Smooth muscle cell (in vitro differentiated cells): ENCODE measurements around the gene NR4A1. TPM values are rescaled to one million over a fixed set of nuclear protein-coding genes. Genes with fewer than 3 reads are reported as not detected.
A peak's percentile ranks its signal among the peaks of the same experiment; 100 is the strongest.

Source experiments
- DNase-seq: peaks from one replicate; lab custom pipeline; 2025; ENCODE audit not compliant: unreplicated experiment; lab: John Stamatoyannopoulos, UW
- H2AFZ ChIP-seq: fragments of 200-600 bp; sonication (generic); 2 replicates; pipeline ENCODE4 v1.6.0; 2016; ENCODE audit warnings: antibody characterized with exemption, low read depth, mild to moderate bottlenecking
- H3F3A ChIP-seq: fragments of 200-600 bp; sonication (generic); 2 replicates; pipeline ENCODE4 v1.6.0; 2017; ENCODE audit warnings: antibody characterized with exemption, low read depth
- H3K27ac ChIP-seq: fragments of 200-600 bp; sonication (generic); 2 replicates; pipeline ENCODE4 v1.5.1; 2016; ENCODE audit warnings: low read depth, mild to moderate bottlenecking
- H3K27me3 ChIP-seq: fragments of 200-600 bp; sonication (generic); 2 replicates; pipeline ENCODE4 v1.6.1; 2016; ENCODE audit warnings: low read depth, mild to moderate bottlenecking
- H3K36me3 ChIP-seq: fragments of 200-600 bp; sonication (generic); 2 replicates; pipeline ENCODE4 v1.5.1; 2016; ENCODE audit warnings: low read depth
- H3K4me1 ChIP-seq: fragments of 200-600 bp; sonication (generic); 2 replicates; pipeline ENCODE4 v1.5.1; 2016; ENCODE audit warnings: low read depth
- H3K4me2 ChIP-seq: fragments of 200-600 bp; sonication (generic); 2 replicates; pipeline ENCODE4 v1.6.0; 2016; ENCODE audit warnings: mild to moderate bottlenecking
- H3K4me3 ChIP-seq: fragments of 200-600 bp; sonication (generic); 2 replicates; pipeline ENCODE4 v1.5.1; 2016; ENCODE audit warnings: mild to moderate bottlenecking
- H3K79me2 ChIP-seq: fragments of 200-600 bp; sonication (generic); 2 replicates; pipeline ENCODE4 v1.6.0; 2016; ENCODE audit warnings: low read depth, mild to moderate bottlenecking
- H3K9ac ChIP-seq: fragments of 200-600 bp; sonication (generic); 2 replicates; pipeline ENCODE4 v1.6.0; 2016; ENCODE audit warnings: low read depth
- H3K9me3 ChIP-seq: fragments of 200-600 bp; sonication (generic); replicated peaks from 2 replicates; pipeline ENCODE4 v1.5.1; 2016; ENCODE audit warnings: low read depth
- H4K20me1 ChIP-seq: fragments of 200-600 bp; sonication (generic); 2 replicates; pipeline ENCODE4 v1.6.0; 2016; ENCODE audit warnings: low read depth
- CTCF ChIP-seq: fragments of 200-600 bp; sonication (generic); IDR thresholded peaks from 2 replicates; pipeline ENCODE4 v1.5.1; 2017; ENCODE audit warnings: borderline replicate concordance, mild to moderate bottlenecking, antibody characterized with exemption; ENCODE audit not compliant: insufficient read depth, poor library complexity, severe bottlenecking
- WGBS: methylation state at CpG from one replicate; pipeline ENCODE4 v1.1.7; 2016; ENCODE audit warnings: low lambda C conversion rate; 5-methylcytosine and 5-hydroxymethylcytosine counted together
- polyA plus RNA-seq: library from polyadenylated mRNA; unstranded; fragments of >200 nt; fragmentation: Nextera tagmentation; extraction: Ambion mirVana; gene quantifications from 2 replicates; pipeline ENCODE4 v1.2.1, GENCODE V29; 2016
- total RNA-seq: library from RNA; depleted of rRNA; stranded (reverse); fragments of >200 nt; gene quantifications from 2 replicates; pipeline ENCODE4 v1.2.3, GENCODE V29; 2014

Gene NR4A1
- total and polyA plus RNA-seq, 2 experiments from 2014 or later = 182 to 634 TPM

GRCh38 chr12:52009081-52009751 is 42.0 kb upstream of the NR4A1 start:
- H3K9me3 ChIP-seq = no peaks in the 10 kb centered on the region
- H3K4me1 ChIP-seq = peaks cover 20% of the 10 kb centered on the region
- peaks cover 7% of the 10 kb centered on the region for H3K79me2 ChIP-seq
- no peak overlapping the region for H2AFZ ChIP-seq
- WGBS = 88% methylated on average over 9 of the region's 10 CpGs
- H3K27me3 ChIP-seq = no peaks in the 10 kb centered on the region
- no peaks in the 10 kb centered on the region for H3K36me3 ChIP-seq
- no peak overlapping the region for H3K4me3 ChIP-seq
- H3F3A ChIP-seq = peaks cover 13% of the 10 kb centered on the region
- H3K27ac ChIP-seq = peak overlapping the region; percentile 66
- peak overlapping the region; percentile 98 for H3K4me2 ChIP-seq
- H3K9ac ChIP-seq = no peak overlapping the region
- H4K20me1 ChIP-seq = peaks cover 10% of the 10 kb centered on the region
- TF ChIP-seq CTCF = no peak
- DNase-seq = no peak

GRCh38 chr12:52010152-52010622 is 41.1 kb upstream of the NR4A1 start:
- H3K36me3 ChIP-seq = no peaks in the 10 kb centered on the region
- TF ChIP-seq CTCF = no peak
- H3K4me2 ChIP-seq = peak overlapping the region; percentile 98
- H2AFZ ChIP-seq = no peak overlapping the region
- 9% methylated on average over 11 of the region's 11 CpGs for WGBS
- DNase-seq = peak; percentile 61
- H3K79me2 ChIP-seq = peaks cover 7% of the 10 kb centered on the region
- no peaks in the 10 kb centered on the region for H3K27me3 ChIP-seq
- H3K27ac ChIP-seq = peak overlapping the region; percentile 66
- peaks cover 10% of the 10 kb centered on the region for H4K20me1 ChIP-seq
- no peak overlapping the region for H3K9ac ChIP-seq
- peaks cover 13% of the 10 kb centered on the region for H3F3A ChIP-seq
- H3K4me1 ChIP-seq = peaks cover 20% of the 10 kb centered on the region
- peak overlapping the region; percentile 7 for H3K4me3 ChIP-seq
- H3K9me3 ChIP-seq = no peaks in the 10 kb centered on the region

- no peak for DNase-seq
- Histone ChIP-seq H3K36me3 (no peaks in the 10 kb centered on the region), H3K4me3 (no peak overlapping the region), H3F3A (peaks cover 13% of the 10 kb centered on the region), H3K27ac (peak overlapping the region; percentile 66), H3K9ac (no peak overlapping the region), H3K9me3 (no peaks in the 10 kb centered on the region), H2AFZ (no peak overlapping the region), H3K27me3 (no peaks in the 10 kb centered on the region), H4K20me1 (peaks cover 10% of the 10 kb centered on the region), H3K4me1 (peaks cover 20% of the 10 kb centered on the region), H3K4me2 (peak overlapping the region; percentile 98), H3K79me2 (peaks cover 7% of the 10 kb centered on the region)
- WGBS = 85% methylated on average over 8 of the region's 8 CpGs
- TF ChIP-seq CTCF = no peak
Observed at GRCh38 chr12:52010692-52011601, 40.3 kb upstream of the NR4A1 start.
